Adipocyte (in vitro differentiated cells): ENCODE measurements around the gene PTRH1.
"Not testable (repeated sequence)": the region's sequence is repeated elsewhere in the genome, so short reads cannot be mapped to it uniquely, and the experiment has no call there.

ENCODE experiments used
- DNase-seq: peaks from one replicate; pipeline ENCODE4 v3.0.0-alpha.2; 2015; ENCODE audit warnings: low read depth
- H3K27me3 ChIP-seq: replicated peaks from 2 replicates; pipeline ENCODE4 v1.7.0; 2013; ENCODE audit warnings: mild to moderate bottlenecking, low read length, moderate library complexity; ENCODE audit not compliant: control insufficient read depth, insufficient read depth
- H3K36me3 ChIP-seq: 2 replicates; pipeline ENCODE4 v1.7.0; 2013; ENCODE audit warnings: low read length, mild to moderate bottlenecking, moderate library complexity; ENCODE audit not compliant: control insufficient read depth, insufficient read depth, severe bottlenecking
- H3K4me1 ChIP-seq: 2 replicates; pipeline ENCODE4 v1.7.0; 2013; ENCODE audit warnings: mild to moderate bottlenecking, low read length, moderate library complexity; ENCODE audit not compliant: control insufficient read depth, insufficient read depth
- H3K4me3 ChIP-seq: 2 replicates; pipeline ENCODE4 v1.7.0; 2013; ENCODE audit warnings: mild to moderate bottlenecking, low read length, moderate library complexity
- H3K9ac ChIP-seq: 2 replicates; pipeline ENCODE4 v1.7.0; 2013; ENCODE audit warnings: mild to moderate bottlenecking, low read length, moderate library complexity
- H3K9me3 ChIP-seq: 2 replicates; pipeline ENCODE4 v1.7.0; 2013; ENCODE audit warnings: mild to moderate bottlenecking, low read length, moderate library complexity; ENCODE audit not compliant: control insufficient read depth

The PTRH1 gene, protein sequence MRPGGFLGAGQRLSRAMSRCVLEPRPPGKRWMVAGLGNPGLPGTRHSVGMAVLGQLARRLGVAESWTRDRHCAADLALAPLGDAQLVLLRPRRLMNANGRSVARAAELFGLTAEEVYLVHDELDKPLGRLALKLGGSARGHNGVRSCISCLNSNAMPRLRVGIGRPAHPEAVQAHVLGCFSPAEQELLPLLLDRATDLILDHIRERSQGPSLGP

GRCh38 chr9:127715470-127716337, at the start of gene PTRH1, which contains the start of gene TTC16:
TSS of gene PTRH1 (minus strand) at chr9:127715663. CDS start at chr9:127715639, 24 bp downstream.
TSS of gene TTC16 (plus strand) at chr9:127716079. CDS start at chr9:127716146, 67 bp downstream.
- H3K27me3 ChIP-seq: no peaks in the 10 kb centered on the region
- peaks cover 16% of the 10 kb centered on the region for H3K4me1 ChIP-seq
- H3K9ac ChIP-seq: peak within 1 kb of the TSS; percentile 88
- no peaks in the 10 kb centered on the region for H3K9me3 ChIP-seq
- H3K4me3 ChIP-seq: peak within 1 kb of the TSS; percentile 90
- peak; percentile 99 for DNase-seq
- no peaks in the 10 kb centered on the region for H3K36me3 ChIP-seq

- H3K36me3 ChIP-seq: no peaks in the 10 kb centered on the region
- H3K4me3 ChIP-seq: no peak overlapping the region
- H3K9me3 ChIP-seq: no peaks in the 10 kb centered on the region
- H3K9ac ChIP-seq: no peak overlapping the region
- H3K4me1 ChIP-seq: no peaks in the 10 kb centered on the region
- DNase-seq: no peak
- H3K27me3 ChIP-seq: peaks cover 34% of the 10 kb centered on the region
Observed at GRCh38 chr9:127763918-127764384, 48.5 kb upstream of the PTRH1 start.

DNA sequence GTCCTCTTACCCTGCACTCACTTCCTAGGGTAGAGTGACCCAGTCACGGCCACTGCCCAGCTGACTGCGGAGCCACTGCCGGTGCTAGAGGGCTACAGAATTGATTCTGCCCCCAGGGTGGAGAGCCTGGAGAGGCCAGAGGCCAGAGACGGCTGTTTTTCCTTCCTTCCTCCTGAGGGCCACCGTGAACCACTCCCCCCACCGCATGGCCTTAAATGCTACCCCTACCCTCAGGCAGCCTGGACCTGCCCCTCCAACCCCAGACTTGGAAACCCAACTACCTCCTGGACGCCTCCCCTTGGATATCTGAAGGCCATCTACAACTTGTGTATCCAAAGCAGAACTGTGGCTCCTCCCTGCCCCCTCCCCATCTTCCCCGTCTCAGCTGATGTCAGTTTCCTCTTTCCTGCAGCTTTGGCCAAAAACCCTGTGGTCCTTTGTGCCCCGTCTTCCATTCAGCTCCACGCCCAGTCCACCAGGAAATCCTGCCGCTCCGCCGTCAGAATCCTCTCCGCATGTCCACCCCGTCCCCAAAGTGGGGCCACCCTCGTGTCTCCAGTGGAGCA, 46.7 kb upstream of the PTRH1 start:
- H3K36me3 ChIP-seq: no peaks in the 10 kb centered on the region
- H3K4me1 ChIP-seq: no peaks in the 10 kb centered on the region
- H3K4me3 ChIP-seq: no peak overlapping the region
- H3K9ac ChIP-seq: no peak overlapping the region
- no peaks in the 10 kb centered on the region for H3K9me3 ChIP-seq
- DNase-seq: no peak
- peaks cover 31% of the 10 kb centered on the region for H3K27me3 ChIP-seq

DNA sequence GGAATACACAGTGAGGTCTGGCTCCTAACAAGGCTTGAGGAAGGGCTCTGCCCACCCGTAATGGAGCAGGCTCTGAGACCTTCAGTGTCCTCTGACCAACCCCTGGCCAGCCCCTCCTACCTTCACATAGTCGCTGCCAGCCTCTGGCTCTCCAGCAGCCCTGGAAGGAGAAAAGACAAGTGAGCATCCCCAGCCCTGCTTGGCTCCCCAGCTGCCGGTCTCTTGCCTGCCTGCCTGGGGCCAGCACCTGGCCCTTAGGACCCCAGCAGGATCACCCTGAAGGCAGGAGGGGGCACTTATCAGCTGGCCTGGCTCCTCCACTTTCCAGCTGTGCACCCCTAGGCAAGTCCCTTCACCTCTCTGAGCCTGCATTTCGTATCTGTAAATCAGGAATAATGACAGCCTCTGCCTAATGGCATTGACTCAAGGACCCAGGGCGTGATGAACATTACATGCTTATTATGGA, 46.1 kb upstream of the PTRH1 start:
- no peak for DNase-seq
- no peaks in the 10 kb centered on the region for H3K9me3 ChIP-seq
- no peaks in the 10 kb centered on the region for H3K4me1 ChIP-seq
- H3K36me3 ChIP-seq: no peaks in the 10 kb centered on the region
- no peak overlapping the region for H3K9ac ChIP-seq
- H3K4me3 ChIP-seq: no peak overlapping the region
- H3K27me3 ChIP-seq: peaks cover 31% of the 10 kb centered on the region

DNA sequence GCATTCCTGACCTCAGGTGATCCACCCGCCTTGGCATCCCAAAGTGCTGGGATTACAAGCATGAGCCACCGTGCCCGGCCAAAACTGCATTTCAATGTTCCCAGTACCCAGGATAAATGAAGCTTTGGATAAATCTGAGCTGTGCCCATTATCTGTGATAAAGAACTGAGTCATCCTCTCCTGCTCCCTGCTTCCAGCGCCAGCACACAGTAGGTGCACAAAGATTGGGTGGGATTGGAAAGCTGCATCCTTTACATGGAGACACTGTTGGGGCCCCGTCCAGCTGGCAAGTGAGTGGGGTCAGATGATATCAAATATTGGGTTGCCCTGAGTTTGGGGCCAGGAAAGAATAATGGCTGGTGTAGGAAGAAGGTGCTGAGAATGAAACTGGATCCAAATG, 45.6 kb upstream of the PTRH1 start:
- H3K9ac ChIP-seq: no peak overlapping the region
- no peaks in the 10 kb centered on the region for H3K4me1 ChIP-seq
- DNase-seq: no peak
- no peaks in the 10 kb centered on the region for H3K36me3 ChIP-seq
- H3K27me3 ChIP-seq: peaks cover 29% of the 10 kb centered on the region
- H3K4me3 ChIP-seq: no peak overlapping the region
- H3K9me3 ChIP-seq: no peaks in the 10 kb centered on the region

DNA sequence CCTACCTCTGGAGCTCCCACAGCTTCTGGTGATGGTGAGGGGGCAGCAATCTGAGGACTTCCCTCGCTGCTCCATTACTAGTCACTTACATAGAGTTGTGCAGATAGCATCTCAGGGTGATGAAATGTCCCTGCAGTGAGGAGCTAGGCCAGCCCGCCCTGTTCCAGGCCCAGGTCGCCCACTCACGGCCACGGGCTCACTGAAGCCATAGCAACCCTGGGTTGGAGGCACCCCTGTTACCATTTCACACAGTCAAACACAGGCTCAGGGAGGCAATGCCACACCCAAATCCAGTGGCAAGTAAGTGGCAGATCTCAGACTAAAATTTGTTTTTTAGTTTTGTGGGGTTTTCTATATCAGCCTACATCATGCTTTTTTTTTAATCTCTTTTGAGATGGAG, 43.4 kb upstream of the PTRH1 start:
- Histone ChIP-seq H3K36me3 (no peaks in the 10 kb centered on the region), H3K27me3 (peaks cover 37% of the 10 kb centered on the region), H3K4me3 (no peak overlapping the region), H3K9me3 (no peaks in the 10 kb centered on the region), H3K9ac (no peak overlapping the region), H3K4me1 (no peaks in the 10 kb centered on the region)
- no peak for DNase-seq

DNA sequence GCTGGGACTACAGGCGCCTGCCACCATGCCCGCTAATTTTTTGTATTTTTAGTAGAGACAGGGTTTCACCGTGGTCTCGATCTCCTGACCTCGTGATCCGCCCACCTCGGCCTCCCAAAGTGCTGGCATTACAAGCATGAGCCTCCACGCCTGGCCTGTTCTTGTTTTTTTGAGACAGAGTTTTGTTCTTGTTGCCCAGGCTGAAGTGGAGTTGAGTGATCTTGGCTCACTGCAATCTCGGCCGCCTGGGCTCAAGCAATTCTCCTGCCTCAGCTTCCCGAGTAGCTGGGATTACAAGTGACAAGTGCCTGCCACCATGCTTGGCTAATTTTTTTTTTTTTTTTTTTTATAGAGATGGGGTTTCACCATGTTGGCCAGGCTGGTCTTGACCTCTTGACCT, 41.3 kb upstream of the PTRH1 start:
- not testable (repeated sequence) for H3K36me3 ChIP-seq

DNA sequence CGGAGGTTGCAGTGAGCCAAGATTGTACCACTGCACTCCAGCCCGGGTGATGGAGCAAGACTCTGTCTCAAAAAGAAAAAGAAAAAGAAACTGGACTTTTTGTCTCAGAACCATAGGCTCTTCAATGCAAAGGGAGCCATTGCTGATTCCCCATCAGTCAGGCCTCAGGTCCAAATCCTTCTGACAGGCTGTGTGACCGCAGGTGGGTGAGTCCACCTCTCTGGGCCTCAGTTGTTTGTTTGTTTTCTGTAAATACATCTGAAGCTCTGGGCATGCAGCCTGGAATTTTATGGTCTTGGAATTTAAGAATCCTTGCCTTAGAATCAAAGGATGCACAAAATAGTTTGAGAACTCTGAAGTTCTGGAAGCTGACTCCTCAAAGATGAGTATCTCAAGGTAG, 40.8 kb upstream of the PTRH1 start:
- Histone ChIP-seq H3K36me3 (no peaks in the 10 kb centered on the region), H3K4me3 (no peak overlapping the region), H3K9me3 (no peaks in the 10 kb centered on the region), H3K4me1 (no peaks in the 10 kb centered on the region), H3K27me3 (peaks cover 46% of the 10 kb centered on the region), H3K9ac (no peak overlapping the region)
- no peak for DNase-seq

More for the DNA sequence above, 41.3 kb upstream of the PTRH1 start:
- DNase-seq, H3K4me3 ChIP-seq, H3K9me3 ChIP-seq, H3K9ac ChIP-seq, H3K4me1 ChIP-seq: not testable (repeated sequence)
- H3K27me3 ChIP-seq: peaks cover 46% of the 10 kb centered on the region

GRCh38 chr9:127755061-127756060, 39.9 kb upstream of the PTRH1 start:
- H3K9me3 ChIP-seq: no peaks in the 10 kb centered on the region
- peak; percentile 19 for DNase-seq

GRCh38 chr9:127754099-127755060, 38.9 kb upstream of the PTRH1 start:
- Histone ChIP-seq H3K27me3 (peaks cover 47% of the 10 kb centered on the region), H3K4me1 (no peaks in the 10 kb centered on the region), H3K4me3 (no peak overlapping the region), H3K36me3 (no peaks in the 10 kb centered on the region), H3K9ac (no peak overlapping the region), H3K9me3 (no peaks in the 10 kb centered on the region)
- DNase-seq: peak; percentile 43

More at GRCh38 chr9:127755061-127756060, 39.9 kb upstream of the PTRH1 start:
- no peak overlapping the region for H3K9ac ChIP-seq
- no peaks in the 10 kb centered on the region for H3K4me1 ChIP-seq
- no peaks in the 10 kb centered on the region for H3K36me3 ChIP-seq
- H3K27me3 ChIP-seq: peaks cover 46% of the 10 kb centered on the region
- H3K4me3 ChIP-seq: no peak overlapping the region
